ENCODE results near the gene ARSG.
"Not testable (repeated sequence)": the region's sequence is repeated elsewhere in the genome, so short reads cannot be mapped to it uniquely, and the experiment has no call there.

ARSG gene

DNA sequence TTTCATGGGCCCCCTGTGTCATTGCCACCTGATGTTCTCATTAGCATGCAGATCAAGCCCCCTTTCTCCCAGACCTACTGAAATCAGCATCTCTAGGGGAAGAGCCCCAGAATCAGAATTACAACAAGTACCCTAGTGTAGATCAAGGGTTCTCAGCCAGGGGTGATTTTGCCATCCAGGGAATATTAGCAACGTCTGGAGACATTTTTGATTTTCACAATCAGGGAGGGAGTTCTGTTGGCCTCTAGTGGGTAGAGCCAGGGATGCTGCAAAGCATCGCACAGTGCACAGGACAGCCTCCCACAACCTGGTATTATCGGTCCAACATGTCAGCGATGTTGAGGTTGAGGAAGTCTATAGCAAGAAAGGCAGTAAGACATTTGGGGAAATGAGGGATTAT, 36.1 kb upstream of the ARSG start:
- DNase-seq (ENCODE audit: extremely low read depth, low read depth), result no peak
- TF ChIP-seq, protein P1, sequence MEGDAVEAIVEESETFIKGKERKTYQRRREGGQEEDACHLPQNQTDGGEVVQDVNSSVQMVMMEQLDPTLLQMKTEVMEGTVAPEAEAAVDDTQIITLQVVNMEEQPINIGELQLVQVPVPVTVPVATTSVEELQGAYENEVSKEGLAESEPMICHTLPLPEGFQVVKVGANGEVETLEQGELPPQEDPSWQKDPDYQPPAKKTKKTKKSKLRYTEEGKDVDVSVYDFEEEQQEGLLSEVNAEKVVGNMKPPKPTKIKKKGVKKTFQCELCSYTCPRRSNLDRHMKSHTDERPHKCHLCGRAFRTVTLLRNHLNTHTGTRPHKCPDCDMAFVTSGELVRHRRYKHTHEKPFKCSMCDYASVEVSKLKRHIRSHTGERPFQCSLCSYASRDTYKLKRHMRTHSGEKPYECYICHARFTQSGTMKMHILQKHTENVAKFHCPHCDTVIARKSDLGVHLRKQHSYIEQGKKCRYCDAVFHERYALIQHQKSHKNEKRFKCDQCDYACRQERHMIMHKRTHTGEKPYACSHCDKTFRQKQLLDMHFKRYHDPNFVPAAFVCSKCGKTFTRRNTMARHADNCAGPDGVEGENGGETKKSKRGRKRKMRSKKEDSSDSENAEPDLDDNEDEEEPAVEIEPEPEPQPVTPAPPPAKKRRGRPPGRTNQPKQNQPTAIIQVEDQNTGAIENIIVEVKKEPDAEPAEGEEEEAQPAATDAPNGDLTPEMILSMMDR (IDR thresholded peaks at IDR 0.05; ENCODE audit: low read depth, low read length, missing control alignments), result no peak
- H3K4me3 ChIP-seq (replicated peaks; ENCODE audit: low read depth, low read length), result no peak overlapping the region

DNA sequence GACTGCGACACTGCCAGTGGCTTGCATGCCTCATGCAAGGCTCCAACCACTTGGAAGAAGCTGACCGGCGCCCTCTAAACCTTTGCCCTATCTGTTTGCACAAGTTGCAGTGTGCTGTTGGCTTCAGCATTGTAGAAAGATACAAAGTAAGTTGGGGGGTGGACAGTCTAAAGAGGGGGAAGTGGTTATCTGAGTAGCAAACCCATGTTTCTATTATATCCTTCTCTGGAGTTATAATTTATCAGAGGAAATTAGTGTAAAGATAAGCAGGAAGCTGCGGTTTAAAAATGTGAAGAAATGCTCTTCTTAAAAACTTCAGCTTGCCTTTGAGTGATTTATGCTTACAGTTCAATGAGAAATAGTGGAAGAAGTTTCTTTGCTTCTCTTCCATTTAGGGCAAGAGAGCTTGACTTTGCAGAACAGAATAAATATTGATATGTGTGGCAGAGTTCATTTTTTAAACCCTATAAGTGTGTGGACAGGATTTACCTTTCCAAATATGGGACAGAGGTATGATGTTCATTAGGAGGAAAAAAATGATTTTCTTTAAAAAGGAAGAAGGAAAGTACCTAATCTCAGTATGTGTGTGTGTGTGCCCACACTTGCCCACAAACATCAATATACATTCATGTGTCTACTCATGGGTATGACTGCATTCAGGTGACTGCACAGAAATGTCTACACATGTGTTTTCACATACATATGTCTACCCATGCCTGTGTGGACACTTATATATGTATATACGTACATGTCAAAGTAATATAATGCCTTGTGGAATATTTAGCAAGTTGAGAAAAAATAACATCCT, 35.4 kb upstream of the ARSG start:
- no peak for DNase-seq (ENCODE audit: extremely low read depth, low read depth)
- no peak overlapping the region for H3K4me3 ChIP-seq (replicated peaks; ENCODE audit: low read depth, low read length)
- TF ChIP-seq, protein P1 (IDR thresholded peaks at IDR 0.05; ENCODE audit: low read depth, low read length, missing control alignments), result no peak

DNA sequence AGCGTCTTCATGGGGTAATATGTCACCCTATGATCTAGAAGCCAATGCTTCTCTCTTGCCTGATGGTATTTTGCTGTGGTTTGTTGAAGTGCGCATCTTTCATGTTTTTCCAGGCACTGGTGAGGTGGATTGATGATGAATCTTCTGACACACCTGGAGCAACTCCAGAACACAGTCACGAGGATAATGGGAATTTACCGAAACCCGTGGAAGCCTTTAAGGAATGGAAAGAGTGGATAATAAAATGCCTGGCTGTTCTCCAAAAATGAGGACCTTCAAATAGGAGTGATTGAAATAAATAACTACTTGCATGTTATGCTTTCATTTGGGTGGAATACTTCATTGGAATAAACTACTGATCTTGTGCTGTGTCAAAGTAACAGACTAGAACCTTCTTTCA, 34.6 kb upstream of the ARSG start:
- not testable (repeated sequence) for H3K4me3 ChIP-seq (replicated peaks; ENCODE audit: low read depth, low read length); DNase-seq (ENCODE audit: extremely low read depth, low read depth)

DNA sequence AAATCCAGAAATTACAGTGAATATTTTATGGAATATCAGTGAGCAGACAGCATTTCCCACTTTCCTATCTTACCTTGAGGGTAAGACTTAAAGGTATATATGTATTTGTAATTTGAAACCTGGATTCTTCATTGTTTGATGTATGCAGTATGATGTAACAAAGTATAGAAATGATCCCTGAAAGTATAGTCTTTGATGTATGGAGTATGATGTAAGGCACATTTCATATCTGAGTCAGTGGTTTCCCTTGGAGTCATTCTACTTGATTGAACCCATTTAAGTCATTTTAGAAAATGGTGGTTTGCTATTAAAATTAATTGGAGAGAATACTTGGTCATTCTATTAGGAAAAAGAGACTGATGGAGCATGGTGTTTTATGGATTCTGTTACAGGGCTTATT, 33.4 kb upstream of the ARSG start:
- TF ChIP-seq, protein P1 (IDR thresholded peaks at IDR 0.05; ENCODE audit: low read depth, low read length, missing control alignments), result no peak
- H3K4me3 ChIP-seq (replicated peaks; ENCODE audit: low read depth, low read length), result no peak overlapping the region
- no peak for DNase-seq (ENCODE audit: extremely low read depth, low read depth)

DNA sequence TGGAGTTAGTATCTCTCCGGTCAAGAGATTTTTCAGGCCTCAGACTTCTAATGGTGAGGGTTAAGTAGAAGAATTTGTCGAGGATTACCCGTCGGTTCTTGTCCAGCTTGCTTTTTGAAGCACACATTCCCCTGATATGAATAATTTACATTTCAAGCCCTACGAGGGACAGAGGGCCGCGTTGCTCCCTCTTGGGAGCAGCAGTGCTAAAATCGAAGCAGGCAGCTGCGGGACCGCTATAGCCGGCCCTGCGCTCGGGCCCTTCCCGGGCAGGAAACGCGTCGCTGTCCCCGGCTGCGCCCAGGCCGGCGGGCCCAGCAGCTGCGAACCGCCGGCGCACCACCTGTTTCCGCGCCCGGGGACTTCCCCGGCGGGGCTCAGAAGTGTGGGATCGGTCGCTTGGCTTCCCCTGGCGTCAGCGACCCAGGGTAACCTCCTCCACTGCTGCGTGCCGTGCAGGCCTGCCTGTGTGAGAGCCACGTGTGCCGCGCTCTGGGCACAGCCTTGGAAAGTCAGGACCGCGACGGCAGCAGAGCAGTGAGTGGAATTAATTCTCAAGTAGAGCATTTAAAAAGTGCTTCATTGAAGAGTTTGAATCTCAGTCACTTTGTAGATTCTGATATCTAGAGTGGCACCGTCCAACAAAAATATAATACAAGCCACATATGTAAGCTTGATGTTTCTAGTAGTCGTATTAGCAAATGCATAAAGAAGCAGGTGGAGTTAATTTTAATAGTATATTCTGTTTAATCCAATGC, 32.2 kb upstream of the ARSG start:
- peak overlapping the region; percentile 31 for H3K4me3 ChIP-seq (replicated peaks; ENCODE audit: low read depth, low read length)
- DNase-seq (ENCODE audit: extremely low read depth, low read depth), result not testable (repeated sequence)

DNA sequence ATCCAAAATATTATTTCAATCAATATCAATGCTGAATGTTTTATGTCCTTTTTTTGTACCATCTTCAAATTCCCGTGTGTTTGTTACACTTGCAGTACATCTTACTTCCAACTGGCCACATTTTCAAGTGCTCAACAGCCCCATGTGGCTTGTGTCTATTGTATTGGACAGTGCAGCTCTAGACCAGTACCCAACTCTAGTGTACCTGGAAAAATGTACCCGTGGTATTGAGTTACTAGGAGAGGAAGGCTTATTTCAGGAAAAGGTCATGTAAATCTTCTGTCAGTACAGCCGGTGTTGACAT, 31.7 kb upstream of the ARSG start:
- DNase-seq (ENCODE audit: extremely low read depth, low read depth), result not testable (repeated sequence)

DNA sequence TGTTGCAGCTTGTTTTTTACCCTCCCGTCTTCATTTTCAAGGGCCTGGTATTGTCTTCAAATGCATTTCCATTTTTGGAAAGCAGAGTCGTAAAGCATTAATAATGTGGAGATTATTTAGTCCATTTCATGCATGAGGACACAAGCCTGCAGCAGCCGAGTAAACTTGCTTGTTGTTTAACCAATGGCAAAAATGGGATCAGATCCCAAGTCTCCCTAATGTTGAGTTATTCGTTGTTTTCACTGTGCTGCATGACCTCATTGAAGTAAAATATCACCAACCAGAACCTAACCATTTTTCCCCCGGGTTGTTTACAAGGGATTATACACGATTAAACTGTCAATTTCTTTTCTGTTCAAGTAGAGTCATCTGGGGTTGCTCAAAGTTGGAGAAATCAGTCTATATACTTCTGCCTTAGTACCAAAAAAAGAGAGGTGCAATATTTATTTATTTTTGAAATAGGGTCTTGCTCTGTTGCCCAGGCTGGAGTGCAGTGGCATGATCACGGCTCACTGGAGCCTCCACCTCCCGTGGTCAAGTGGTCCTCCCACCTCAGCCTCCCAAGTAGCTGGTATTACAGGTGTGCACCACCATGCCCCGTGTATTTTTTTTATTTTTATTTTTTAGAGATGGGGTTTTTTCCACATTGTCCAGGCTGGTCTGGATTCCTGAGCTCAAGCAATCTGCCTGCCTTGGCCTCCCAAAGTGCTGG, 31.1 kb upstream of the ARSG start:
- TF ChIP-seq, protein P1 (IDR thresholded peaks at IDR 0.05; ENCODE audit: low read depth, low read length, missing control alignments), result no peak
- no peak for DNase-seq (ENCODE audit: extremely low read depth, low read depth)
- H3K4me3 ChIP-seq (replicated peaks; ENCODE audit: low read depth, low read length), result no peak overlapping the region

More for the DNA sequence above, 31.7 kb upstream of the ARSG start:
- H3K4me3 ChIP-seq (replicated peaks; ENCODE audit: low read depth, low read length), result peak overlapping the region; percentile 31

DNA sequence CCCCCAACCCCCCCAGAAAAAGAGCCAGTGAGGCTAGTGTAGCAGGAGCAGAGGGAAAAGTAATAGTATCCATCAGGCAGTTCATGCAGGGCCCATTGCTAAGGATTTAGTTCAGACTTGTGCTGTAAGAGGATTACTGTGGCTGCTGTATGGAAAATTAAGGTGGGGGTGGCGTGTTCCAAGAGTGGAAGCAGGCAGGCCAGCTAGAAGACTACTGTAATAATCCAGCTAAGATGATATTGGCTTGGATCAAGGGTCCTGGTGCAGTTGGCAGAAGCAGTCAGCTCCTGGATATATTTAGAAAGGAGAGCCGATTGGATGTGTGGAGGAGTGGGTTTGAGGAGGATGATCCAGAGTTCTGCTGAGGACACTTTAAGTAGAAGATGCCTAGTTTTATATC, 28.8 kb upstream of the ARSG start:
- not testable (repeated sequence) for H3K4me3 ChIP-seq (replicated peaks; ENCODE audit: low read depth, low read length); DNase-seq (ENCODE audit: extremely low read depth, low read depth)

Measured in HFF-Myc (cell line).